ENCODE data around the gene LMBRD1.

- no peak for TF ChIP-seq GATA2 (IDR thresholded peaks at IDR 0.05; ENCODE audit: low read depth, low read length)
- TF ChIP-seq GATA3 (IDR thresholded peaks at IDR 0.05; ENCODE audit: low read depth, low read length), result no peak
These were observed 13.7 kb downstream of the LMBRD1 start for GRCh38 chr6:69783108-69783507.

Data from SH-SY5Y (cell line).